LNCAP (cell line): ENCODE data around the gene BRIP1.

ENCODE experiments used
- CTCF ChIP-seq: fragments of 450-650 bp; IDR thresholded peaks from 2 replicates; pipeline ENCODE4 v1.5.1; 2017; ENCODE audit warnings: mild to moderate bottlenecking

Gene BRIP1

GRCh38 chr17:61734012-61734411 is 129.3 kb downstream of the BRIP1 start:
- no peak for TF ChIP-seq CTCF

- no peak for TF ChIP-seq CTCF
These were observed 130.3 kb downstream of the BRIP1 start for GRCh38 chr17:61733021-61733420.

- no peak for TF ChIP-seq CTCF
These were observed 131.2 kb downstream of the BRIP1 start for GRCh38 chr17:61732169-61732568.

GRCh38 chr17:61731330-61731729 is 132.0 kb downstream of the BRIP1 start:
- TF ChIP-seq CTCF, result no peak

GRCh38 chr17:61729690-61730268 is 133.5 kb downstream of the BRIP1 start:
- no peak for TF ChIP-seq CTCF

- no peak for TF ChIP-seq CTCF
These were observed 135.0 kb downstream of the BRIP1 start for GRCh38 chr17:61728297-61728836.

- no peak for TF ChIP-seq CTCF
These were observed 136.4 kb downstream of the BRIP1 start for GRCh38 chr17:61726977-61727376.

GRCh38 chr17:61724777-61725176 is 138.6 kb downstream of the BRIP1 start:
- no peak for TF ChIP-seq CTCF
